HG02938 (cell line): ENCODE data around the gene ANTXR2.
"Not testable (repeated sequence)": the region's sequence is repeated elsewhere in the genome, so short reads cannot be mapped to it uniquely, and the experiment has no call there.

Experiments
- ATAC-seq: cut with Tn5 transposase; IDR thresholded peaks from one replicate; pipeline ENCODE4 v1.9.1; 2021; ENCODE audit warnings: mild to moderate bottlenecking, moderate library complexity; ENCODE audit not compliant: unreplicated experiment

ANTXR2 gene

DNA sequence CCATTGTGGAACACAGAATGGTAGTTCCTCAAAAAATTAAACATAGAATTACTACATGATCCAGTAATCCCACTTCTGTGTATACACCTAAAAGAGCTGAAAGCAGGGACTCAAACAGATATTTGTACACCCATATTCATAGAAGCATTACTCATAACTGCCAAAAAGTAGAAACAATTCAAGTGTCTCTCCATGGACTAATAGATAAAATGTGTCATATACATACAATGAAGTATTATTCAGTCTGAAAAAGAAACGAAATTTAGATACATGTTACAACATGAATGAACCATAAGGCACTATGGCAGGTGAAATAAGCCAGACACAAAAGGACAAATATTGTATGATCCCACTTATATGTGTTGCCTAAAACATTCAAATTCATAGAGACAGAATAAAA lies 145.1 kb downstream of the ANTXR2 start:
- no peak for ATAC-seq

DNA sequence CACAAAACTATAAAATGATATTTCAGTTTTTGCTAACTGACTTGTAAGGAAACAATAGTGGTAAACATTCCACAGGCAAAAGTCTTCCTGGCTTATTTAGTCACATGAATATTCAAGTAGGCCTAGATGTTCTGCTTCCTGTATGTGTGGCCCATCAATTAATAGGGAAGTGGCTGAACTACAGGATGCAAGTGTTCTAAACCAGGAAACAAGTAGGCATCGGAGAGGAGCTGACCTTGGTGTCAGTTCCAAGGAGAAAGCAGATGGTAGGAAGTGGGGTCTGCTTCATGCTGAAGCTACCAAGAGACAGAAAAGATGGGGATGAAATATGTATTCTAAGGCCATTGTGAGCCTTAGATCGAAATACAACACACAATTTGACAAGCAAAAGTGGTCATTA lies 149.7 kb downstream of the ANTXR2 start:
- no peak for ATAC-seq

DNA sequence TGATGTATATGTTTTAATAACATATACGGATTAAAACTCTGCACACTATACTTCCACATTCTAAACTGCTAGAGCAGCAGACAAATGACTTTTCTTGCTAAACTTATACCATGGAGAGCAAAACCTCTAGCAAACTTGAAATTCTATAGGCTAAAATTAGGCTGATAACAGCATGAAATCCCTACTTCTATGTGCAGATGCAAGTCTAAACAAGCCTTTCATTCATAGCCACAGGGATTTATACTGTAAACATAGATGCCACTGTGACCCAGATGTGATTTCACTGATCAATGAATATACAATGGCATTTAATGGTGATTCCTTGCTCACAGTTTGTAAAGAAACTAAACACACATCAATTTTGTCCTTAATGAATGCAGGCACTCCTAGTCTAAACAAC lies 151.0 kb downstream of the ANTXR2 start:
- no peak for ATAC-seq

DNA sequence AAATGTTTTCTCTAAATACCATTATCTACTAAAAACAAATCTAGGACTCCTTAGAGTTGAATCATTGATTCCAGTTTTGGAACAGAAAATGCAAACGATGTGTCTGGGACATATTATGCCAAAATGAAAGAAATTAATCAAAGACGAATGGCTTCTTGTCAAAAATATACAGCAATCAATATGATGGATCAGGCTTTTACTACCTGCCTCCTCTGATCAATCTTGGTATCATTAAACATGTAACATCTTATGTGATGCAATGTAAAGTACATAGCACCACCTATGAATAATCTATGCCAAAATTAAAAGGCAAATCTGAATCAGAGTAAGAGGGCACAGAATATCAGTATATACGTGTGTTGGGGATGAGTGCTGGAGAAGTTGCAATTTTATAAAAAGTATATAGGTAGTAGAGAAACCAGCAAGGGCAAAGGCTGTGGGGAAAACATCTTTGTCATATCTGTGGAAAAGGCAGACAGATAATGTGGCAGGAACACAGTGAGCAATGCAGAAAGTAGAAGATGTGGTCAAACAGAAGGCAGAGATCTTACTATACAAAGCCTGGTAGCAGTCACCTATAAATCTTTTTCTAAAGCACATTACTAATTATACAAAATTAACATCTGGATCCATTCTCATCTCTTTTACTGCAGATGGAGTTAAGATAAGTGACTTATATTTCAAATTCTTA lies 152.7 kb downstream of the ANTXR2 start:
- no peak for ATAC-seq

- ATAC-seq = no peak
These were observed 154.7 kb downstream of the ANTXR2 start for GRCh38 chr4:79918292-79918691.

DNA sequence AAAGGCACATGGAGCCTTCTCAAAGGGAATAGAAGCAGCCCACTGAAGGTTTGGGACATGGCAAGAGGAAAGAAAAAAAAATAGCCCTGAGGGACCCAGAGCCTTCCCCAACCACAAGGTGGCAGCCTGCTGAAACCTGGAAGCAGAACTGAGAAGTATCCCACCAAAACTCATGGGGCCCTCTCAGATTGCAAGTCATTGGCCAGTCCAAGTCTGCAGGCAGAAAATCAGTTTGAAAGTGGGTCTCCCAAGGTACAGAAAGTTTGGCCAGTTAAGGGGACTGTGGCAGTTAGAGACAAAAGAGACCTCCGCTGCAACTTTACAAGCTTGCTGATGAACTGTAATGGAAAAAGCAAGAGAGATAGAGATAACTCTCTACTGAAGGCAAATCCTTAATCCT lies 155.8 kb downstream of the ANTXR2 start:
- ATAC-seq = peak; percentile 89

GRCh38 chr4:79915246-79915645 lies 157.8 kb downstream of the ANTXR2 start:
- no peak for ATAC-seq

- ATAC-seq = no peak
These were observed 159.4 kb downstream of the ANTXR2 start for GRCh38 chr4:79913581-79913980.

- no peak for ATAC-seq
These were observed 166.0 kb downstream of the ANTXR2 start for GRCh38 chr4:79907001-79907400.

- no peak for ATAC-seq
These were observed 166.7 kb downstream of the ANTXR2 start for GRCh38 chr4:79906303-79906702.

DNA sequence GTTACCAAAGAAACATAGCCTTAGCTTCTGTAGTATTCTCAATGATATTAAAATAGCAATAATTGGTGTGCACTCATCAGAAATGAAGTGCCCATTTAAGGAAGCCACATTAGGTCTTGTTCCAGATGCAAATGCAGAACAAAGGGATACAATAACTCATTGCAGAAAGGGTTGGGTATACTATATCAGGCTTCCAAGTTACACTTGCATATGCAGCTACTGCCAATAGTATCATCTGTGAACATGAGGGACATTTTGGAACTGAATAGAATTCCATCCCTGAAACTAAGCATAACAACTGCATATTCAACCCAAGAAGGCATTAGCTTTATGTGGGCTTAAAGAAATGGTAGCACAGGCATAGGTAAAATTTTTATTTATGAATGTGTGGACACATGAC lies 167.8 kb downstream of the ANTXR2 start:
- no peak for ATAC-seq

GRCh38 chr4:79904331-79904730 lies 168.7 kb downstream of the ANTXR2 start:
- no peak for ATAC-seq

DNA sequence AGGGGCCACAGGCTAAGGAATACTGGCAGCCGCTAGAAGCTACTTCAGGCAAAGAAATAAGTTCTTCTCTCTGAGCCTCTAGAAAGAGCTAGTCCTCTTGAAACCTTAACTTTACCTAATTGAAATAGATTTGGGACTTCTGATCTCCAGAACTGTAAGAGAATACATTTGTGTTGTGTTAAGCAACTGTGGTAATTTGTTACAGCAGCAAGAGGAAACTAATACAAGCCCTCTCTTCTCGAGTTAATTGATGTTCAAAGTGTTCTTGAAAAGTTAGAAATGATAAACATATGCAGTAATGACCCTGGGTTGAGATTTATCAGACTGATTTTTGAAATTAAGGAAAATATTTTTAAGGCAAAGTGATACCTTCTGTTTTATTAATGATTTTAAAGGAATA lies 172.8 kb downstream of the ANTXR2 start:
- no peak for ATAC-seq

GRCh38 chr4:79899481-79899880 lies 173.5 kb downstream of the ANTXR2 start:
- ATAC-seq = no peak

DNA sequence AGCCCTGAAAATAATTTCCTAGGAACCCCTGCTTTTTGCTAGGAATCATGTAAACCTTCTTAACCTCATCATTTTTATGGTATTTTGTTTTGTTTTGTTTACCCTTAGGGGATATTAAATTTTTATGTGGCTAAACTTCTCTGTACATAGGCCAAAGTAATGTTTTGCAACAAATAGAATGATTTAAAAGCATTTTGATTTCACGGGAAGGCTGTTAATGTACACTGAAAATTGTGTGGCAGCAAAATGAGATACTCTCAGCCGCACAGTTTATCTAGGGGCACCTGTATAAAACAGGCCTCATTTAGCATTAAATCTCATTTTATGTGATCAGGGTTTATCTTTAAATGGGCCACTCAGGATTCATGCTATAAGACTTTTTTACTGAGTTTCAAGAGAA lies 175.0 kb downstream of the ANTXR2 start:
- no peak for ATAC-seq

DNA sequence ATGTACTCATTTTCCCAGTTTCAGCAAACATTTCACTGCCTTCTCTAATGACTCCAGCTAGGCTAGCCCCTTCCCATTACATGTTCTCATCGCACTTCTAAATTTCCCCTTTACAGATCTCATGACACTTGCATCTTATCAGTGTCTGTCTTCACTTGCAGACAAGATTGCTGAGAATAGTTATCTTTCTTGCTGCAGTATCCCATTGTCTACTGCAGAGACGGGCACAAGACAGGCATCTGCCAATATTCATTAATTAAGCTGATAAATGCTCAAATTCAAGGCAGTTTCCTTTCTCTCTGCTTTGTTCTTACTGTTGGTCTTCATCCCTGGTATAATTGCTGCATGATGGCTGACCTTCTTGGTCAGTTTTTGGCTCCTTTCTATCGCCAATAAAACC lies 175.9 kb downstream of the ANTXR2 start:
- no peak for ATAC-seq

DNA sequence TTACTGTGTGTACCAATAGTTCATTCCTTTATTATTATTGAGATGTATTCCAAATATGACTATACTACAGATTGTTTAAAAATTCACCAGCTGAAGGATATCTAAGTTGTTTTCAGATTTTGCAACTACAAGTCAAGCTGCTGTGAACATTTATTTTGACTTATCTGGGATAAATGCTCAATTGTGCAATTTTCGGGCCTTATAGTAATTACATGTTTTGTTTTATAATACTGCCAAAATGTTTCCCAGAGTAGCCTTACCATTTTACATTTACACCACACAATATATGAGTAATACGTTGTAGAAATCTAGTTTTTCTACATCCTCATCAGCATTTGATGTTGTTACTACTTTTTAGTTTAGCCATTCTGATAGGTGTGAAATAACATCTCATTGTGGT lies 179.6 kb downstream of the ANTXR2 start:
- ATAC-seq = no peak

- ATAC-seq = not testable (repeated sequence)
These were observed 184.0 kb downstream of the ANTXR2 start for GRCh38 chr4:79889026-79889425.

DNA sequence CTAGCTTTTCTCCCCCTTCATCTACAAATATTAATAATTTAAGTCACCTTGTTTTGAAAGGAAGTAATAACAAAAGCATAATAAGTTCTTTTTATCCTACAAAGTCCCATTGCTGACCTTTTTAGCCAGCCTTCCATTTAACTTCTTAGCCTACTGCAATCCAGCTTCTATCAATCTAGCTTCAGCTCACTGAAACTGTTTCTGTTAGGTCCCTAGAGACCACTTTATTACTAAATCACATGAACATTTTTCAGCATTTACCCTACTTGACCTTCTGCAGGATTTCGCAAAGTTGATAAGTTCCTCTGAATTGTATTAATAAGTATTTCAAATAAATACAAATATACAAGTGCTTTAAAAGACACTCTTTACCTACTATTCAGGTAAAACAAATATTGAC lies 186.5 kb downstream of the ANTXR2 start:
- no peak for ATAC-seq

DNA sequence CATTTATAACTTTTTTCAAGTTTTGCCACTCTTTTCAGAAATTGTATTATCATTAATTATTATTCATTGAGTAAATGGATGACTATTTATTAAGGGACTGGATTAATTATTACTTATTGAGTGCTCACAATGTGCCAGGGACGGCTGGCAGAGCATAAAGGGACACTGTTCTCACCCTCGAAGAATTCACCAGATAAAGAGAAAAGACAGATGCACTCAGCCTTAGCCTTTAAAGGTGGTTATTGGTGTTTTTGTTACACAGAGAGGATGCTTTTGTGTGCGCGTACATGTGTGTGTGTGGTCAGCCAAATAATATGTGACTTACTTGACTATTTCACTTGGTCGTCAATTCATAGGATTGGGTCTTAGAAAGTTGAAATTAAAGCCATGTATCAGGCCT lies 187.0 kb downstream of the ANTXR2 start:
- ATAC-seq = no peak

DNA sequence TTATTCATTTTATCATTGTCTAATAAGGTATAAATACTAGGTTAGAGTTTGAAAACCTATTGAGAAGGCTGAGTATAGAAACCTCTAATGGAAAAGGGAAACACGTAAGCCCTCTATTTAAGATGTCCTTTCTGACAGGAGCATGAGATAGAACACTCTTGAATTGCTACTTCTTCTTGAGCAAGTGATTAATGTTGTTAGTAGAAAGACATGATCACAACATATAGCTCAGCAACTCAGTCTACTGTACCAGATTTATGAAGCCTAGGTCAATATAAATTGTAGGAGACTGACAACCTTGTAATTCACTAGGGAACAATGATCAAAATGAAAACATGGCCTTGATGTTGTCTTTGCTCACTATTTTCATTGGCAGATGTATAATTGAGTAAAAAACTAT lies 189.7 kb downstream of the ANTXR2 start:
- no peak for ATAC-seq

- no peak for ATAC-seq
These were observed 190.2 kb downstream of the ANTXR2 start for GRCh38 chr4:79882806-79883205.

GRCh38 chr4:79881407-79881806 lies 191.6 kb downstream of the ANTXR2 start:
- ATAC-seq = no peak
